AG10803 (cell line): Measurements from ENCODE around the gene ZBTB17.
A peak's percentile ranks its signal among the peaks of the same experiment; 100 is the strongest.

Source experiments
- DNase-seq: peaks from one replicate; pipeline ENCODE4 v3.0.0; 2010; ENCODE audit warnings: low read depth
- H3K4me3 ChIP-seq: 2 replicates; pipeline ENCODE4 v1.5.1; 2011; ENCODE audit warnings: mild to moderate bottlenecking, low read length, control low read depth
- CTCF ChIP-seq: conservative IDR thresholded peaks from 2 replicates; pipeline ENCODE4 v1.5.1; 2011; ENCODE audit warnings: mild to moderate bottlenecking, low read length, control low read depth, inconsistent platforms

ZBTB17 gene

GRCh38 chr1:15969321-15969880 is 6.5 kb downstream of the ZBTB17 start:
- DNase-seq, result no peak
- TF ChIP-seq CTCF, result no peak
- H3K4me3 ChIP-seq, result no peak overlapping the region

GRCh38 chr1:15968172-15968571 is 7.7 kb downstream of the ZBTB17 start:
- no peak for TF ChIP-seq CTCF
- DNase-seq, result no peak
- H3K4me3 ChIP-seq, result no peak overlapping the region

GRCh38 chr1:15966956-15967344 is 9.0 kb downstream of the ZBTB17 start:
- no peak overlapping the region for H3K4me3 ChIP-seq
- no peak for TF ChIP-seq CTCF
- DNase-seq, result no peak

- peak; percentile 46 for DNase-seq
- TF ChIP-seq CTCF, result no peak
- H3K4me3 ChIP-seq, result peak overlapping the region; percentile 21
Measured at GRCh38 chr1:15966081-15966955, 9.6 kb downstream of the ZBTB17 start.

GRCh38 chr1:15965228-15965767 is 10.6 kb downstream of the ZBTB17 start:
- peak; percentile 89 for DNase-seq
- no peak overlapping the region; the same call in 1 of the 2 replicates for H3K4me3 ChIP-seq
- TF ChIP-seq CTCF, result no peak

- DNase-seq, result peak; percentile 16
- no peak for TF ChIP-seq CTCF
- no peak overlapping the region for H3K4me3 ChIP-seq
Measured at GRCh38 chr1:15963968-15964648, 11.8 kb downstream of the ZBTB17 start.
